ENCODE data around the gene CCL15.
"Not testable (repeated sequence)": the region's sequence is repeated elsewhere in the genome, so short reads cannot be mapped to it uniquely, and the experiment has no call there.

The CCL15 gene, protein sequence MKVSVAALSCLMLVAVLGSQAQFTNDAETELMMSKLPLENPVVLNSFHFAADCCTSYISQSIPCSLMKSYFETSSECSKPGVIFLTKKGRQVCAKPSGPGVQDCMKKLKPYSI

DNA sequence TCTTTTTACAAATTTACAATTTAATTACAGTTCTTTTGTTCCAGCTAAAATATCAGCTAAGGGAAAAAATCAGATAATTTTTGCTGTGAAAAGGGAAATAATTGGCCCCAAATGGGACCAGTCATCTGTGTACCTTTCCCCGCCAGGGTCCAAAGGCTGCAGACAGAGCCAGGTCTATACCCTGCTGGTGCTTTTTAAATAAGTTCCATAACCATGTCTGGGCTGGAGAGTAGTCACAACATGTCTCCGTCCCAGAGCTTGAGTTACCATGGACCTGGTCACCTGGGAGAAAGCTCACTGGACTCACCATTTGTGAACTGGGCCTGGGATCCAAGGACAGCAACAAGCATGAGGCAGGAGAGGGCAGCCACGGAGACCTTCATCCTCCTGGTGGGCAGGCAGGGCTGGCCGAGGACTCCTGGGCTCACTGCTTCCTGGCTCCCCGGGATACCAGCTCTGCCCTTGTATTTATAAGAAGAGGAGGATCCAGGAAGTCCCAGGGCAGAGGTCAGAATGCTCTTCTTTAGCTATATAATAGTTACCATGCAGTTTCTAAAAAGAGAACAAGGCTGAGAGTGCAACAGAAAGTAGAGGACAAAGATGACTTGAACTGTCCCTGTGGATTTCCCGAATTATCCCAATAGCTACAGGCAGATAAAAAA lies at the start of gene CCL15:
Gene CCL15, minus strand, starts transcription at position 444 of the 662 bp plus-strand sequence. Its CDS starts 61 bp downstream, at position 383.
- no peak for DNase-seq (ENCODE audit: extremely low read depth in 1 of 2, low read depth in 1 of 2)

DNA sequence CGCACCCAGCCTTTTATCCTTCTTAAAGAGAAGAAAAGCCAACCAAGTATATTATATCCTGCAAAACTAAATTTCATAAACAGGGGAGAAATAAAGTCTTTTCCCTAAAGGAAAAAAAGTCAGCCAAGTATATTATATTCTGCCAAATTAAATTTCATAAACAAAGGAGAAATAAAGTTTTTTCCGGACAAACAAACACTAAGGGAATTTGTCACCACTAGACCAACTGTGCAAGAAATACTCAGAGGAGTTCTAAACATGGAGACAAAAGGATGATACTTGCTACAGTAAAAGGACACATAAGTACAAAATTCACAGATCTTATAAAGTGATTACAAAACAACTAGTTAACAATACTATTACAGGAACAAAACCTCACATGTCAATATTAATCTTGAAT lies 48.3 kb upstream of the CCL15 start:
- DNase-seq (ENCODE audit: extremely low read depth in 1 of 2, low read depth in 1 of 2) = no peak

DNA sequence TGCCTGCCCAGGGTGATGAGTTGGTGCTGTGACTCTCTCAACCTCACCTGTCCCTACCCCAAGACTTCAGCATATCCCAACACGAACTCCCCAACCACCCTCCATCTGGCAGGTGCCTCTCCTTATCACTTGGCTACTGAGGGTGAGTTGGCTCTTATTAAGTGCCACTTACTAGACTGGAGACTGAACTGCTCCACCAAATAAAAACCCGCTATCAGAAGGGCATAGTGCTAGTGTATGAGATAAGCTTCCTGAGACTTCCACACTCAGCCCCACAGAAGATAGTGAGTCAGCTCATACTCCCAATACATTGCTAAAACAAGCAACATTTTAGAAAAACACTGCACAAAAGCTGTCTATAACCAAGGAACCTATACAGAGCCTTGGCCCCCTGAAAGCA lies 46.7 kb upstream of the CCL15 start:
- no peak for DNase-seq (ENCODE audit: extremely low read depth in 1 of 2, low read depth in 1 of 2)

DNA sequence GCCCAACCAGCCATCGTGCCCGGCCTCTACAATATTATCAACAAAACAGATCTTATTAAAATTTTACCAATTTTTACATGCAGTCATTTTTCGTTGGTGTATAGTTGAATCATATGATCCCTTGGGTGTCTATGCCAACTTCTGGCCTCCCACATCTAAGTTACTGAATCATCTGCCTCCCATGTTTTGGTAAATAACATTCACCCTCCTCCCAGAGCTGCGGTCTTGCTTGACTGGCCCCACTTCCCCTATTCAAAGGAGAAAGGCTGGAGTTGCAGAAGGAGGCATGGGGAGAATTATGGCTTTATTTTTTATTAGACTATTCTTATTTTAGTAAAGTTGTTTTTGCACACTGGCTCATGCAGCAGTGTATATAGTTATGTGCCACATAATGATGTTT lies 34.9 kb upstream of the CCL15 start:
- no peak for DNase-seq (ENCODE audit: extremely low read depth in 1 of 2, low read depth in 1 of 2)

DNA sequence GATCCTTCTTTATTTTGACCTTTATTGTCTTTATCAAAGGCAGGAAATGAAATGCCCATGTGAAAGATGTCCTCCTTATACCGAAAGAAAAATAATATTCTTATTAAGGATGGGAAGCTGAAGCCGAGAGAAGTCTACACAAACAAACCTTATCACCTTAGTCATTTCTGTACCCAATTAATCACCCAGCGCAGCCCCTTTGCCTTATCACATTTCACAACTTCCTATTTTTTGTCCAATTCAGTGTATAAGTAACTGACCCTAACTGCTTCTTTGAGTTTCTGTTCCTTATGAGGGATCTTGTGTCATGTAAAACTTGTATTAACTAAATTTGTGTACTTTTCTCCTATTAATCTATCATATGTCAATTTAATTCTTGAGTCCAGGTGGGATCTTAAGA lies 32.8 kb upstream of the CCL15 start:
- DNase-seq (ENCODE audit: extremely low read depth in 1 of 2, low read depth in 1 of 2) = no peak

DNA sequence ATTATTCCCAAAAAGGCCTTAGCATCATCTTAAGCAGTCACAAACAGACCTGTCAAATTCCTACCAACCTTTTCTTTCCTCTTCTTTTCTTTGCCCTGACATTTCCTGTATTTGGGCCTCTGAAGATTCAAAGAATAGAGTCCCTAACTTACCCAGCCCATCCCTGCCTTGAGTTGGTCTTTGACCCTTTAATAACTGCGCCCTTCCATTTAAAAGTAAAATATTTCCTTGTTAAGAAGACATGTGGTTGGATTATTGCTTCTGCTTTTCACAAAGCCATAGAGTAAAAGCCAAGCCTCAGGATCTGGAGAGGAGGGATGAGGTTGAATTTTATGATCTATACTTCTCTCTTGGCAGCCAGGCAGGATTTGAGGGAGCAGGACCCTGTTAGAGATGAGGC lies 29.6 kb upstream of the CCL15 start:
- DNase-seq (ENCODE audit: extremely low read depth in 1 of 2, low read depth in 1 of 2) = no peak

DNA sequence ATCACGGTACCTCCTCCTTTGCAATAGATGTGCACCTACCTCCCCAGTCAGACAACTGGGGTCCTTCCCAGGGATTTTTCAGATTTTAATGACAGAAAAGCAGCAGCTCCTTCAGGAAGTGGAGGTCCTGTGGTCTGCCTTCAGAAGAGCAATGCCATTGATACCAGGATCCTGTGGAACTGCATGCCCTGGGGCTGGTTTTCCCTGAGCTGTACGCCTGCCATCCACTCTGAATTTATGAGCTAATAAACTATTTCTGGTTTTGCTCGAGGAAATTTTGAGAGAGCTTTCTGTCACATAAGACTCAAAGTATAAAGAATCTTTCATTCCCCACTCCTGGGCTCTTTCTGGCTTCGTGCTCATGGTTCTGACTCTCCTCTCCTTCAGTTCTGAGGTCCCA lies 26.4 kb upstream of the CCL15 start:
- no peak for DNase-seq (ENCODE audit: extremely low read depth in 1 of 2, low read depth in 1 of 2)

DNA sequence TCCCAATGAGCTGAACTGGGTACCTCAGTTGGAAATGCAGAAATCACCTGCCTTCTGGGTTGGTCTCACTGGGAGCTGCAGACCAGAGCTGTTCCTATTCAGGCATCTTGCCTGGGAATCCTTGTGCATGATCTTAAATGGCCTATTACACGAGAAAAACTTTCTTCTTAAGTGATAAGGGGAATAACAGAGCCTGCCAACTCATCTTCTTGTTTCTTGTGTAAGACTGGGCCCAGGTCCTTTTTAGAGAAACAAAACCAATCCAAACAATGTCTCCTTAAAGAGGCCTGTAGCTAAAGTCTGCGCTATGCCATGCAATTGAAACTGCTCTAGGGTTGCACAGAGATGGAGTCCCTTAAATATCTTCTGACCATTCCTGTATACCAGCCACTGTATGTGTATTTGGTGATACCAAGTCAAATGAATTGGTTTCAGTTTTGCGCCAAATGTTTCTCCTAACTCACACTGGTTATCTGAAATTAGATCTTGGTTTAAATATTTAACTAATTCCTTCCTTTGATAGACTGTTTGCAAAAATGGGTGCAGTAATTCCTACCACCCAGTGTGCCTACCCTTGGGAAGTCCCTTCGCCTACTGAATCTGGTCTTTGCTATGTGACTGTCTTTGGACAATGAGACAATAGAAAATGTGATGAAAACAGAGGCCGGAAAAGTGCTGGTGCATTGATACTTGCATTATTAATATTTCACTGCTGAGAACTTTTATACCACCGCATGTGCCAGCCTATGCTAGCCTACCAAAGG lies 22.9 kb upstream of the CCL15 start:
- no peak for DNase-seq (ENCODE audit: extremely low read depth in 1 of 2, low read depth in 1 of 2)

DNA sequence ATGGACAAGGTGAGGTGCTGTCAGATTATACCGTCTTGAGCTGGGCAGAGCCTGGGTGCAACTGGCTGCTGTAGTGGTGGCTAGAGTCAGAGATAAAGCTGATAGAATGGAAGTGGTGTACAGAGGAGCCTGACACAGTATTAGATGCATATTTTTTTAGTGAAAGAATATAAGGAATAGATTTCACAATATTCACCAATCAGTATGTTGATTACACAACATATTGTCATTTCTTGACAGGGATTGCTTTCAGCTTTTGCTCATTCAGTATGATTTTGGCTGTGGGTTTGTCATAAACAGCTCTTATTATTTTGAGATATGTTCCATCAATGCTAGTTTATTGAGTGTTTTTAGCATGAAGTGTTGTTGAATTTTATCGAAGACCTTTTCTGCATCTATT lies 18.1 kb upstream of the CCL15 start:
- DNase-seq (ENCODE audit: extremely low read depth in 1 of 2, low read depth in 1 of 2) = no peak

DNA sequence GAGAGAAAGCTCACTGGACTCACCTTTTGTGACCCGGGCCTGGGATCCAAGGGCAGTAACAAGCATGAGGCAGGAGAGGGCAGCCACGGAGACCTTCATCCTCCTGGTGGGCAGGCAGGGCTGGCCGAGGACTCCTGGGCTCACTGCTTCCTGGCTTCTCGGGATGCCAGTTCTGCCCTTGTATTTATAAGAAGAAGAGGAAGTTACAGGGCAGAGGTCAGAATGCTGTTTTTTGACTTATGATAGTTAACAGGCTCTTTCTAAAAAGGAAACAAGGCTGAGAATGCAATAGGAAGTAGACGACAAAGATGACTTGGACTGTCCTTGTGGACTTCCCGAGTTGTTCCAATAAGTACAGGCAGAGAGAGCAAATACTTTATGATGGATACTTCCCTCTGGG lies 16.4 kb upstream of the CCL15 start, which contains the start of gene CCL23:
Gene CCL23, minus strand, starts transcription at position 174 of the 400 bp plus-strand sequence. Its CDS starts 75 bp downstream, at position 99.
- DNase-seq (ENCODE audit: extremely low read depth in 1 of 2, low read depth in 1 of 2) = no peak

DNA sequence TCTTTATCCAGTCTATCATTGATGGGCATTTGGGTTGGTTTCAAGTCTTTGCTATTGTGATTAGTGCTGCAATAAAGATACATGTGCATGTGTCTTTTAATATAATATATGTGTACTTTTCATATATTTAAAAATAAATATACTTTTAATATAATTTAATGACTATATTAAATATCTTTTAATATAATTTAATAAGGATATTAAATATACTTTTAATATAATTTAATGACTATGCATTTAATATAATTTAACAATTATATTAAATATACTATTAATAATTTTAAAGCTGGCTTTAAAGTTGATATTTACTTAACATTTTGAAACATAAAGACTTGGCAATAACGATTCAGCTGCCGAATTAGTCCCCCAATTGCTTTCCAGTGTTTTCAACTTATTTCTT lies 15.2 kb upstream of the CCL15 start:
- no peak for DNase-seq (ENCODE audit: extremely low read depth in 1 of 2, low read depth in 1 of 2)

DNA sequence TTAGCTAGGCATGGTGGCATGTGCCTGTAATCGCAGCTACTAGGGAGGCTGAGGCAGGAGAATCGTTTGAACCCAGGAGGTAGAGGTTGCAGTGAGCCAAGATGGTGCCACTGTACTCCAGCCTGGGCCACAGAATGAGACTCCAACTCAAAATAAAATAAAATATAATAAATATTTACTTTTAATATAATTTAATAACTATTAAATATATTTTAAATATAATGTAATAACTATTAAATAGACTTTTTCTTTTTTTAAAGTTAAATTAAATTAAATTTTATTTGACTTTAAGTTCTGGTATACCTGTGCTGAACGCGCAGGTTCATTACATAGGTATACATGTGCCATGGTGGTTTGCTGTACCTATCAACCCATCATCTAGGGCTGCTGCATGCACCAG lies 14.5 kb upstream of the CCL15 start:
- not testable (repeated sequence) for DNase-seq (ENCODE audit: extremely low read depth in 1 of 2, low read depth in 1 of 2)

DNA sequence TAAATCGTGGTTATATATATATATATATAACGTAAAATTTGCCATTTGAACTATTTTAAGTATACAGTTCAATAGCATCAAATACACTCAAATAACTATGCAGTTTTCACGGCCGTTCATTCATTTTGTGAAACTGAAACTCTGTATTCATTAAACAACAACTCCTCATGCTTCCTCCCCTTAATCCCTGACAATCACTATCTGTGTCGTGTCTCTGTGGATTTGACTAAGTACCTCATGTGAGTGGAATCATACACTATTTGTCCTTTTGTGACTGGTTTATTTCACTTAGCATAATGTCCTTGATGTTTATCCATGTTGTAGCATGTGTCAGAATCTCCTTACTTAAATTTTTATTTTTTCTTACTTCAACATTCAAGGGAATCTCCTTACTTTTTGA lies 13.6 kb upstream of the CCL15 start:
- no peak for DNase-seq (ENCODE audit: extremely low read depth in 1 of 2, low read depth in 1 of 2)

DNA sequence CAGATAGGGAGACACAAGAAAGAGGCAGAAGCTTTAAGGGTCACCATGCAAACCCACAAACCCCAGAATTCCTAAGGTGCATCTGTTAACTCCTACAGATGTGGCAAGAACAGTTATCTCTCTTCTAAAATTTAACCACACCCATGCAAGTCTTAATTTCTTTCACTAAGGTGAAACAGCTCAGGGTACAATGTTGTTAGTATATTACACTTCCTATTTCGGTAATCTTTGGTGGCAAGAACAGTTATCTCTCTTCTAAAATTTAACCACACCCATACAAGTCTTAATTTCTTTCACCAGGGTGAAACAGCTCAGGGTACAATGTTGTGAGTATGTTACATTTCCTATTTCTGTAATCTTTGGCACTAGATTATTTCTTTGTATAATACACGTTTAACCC lies 9.8 kb upstream of the CCL15 start:
- no peak for DNase-seq (ENCODE audit: extremely low read depth in 1 of 2, low read depth in 1 of 2)

DNA sequence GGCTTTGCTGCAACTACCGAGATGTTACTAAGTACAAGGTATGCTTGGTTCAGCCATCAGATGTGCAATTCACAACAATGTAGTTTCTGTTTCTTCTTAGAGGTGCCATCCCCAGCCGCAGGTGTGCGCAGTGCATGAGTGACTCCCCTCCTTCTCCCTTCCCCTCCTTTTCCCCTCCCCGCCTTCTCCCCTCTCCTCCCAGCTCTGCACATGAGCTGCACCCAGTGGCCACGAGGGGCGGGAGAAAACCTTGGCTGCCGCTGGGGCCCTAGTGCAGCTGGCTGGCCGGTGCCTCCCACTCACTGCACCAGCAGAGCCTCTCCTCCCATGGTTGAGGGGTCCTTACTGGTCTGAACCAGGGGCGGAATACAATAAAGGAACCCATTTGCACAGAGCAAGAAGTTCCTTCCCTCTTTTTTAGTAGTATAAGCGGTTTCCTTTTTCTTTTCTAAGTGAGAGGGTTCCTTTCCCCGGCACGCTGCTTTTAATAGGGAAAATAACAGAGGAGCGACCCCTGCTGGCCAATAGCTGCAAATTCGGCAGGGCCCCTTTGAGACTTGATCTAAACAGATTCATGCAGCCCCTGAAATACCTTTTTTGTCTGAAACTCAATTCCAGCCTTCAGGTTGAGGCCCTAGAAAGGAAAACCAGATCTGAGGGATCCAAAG lies 7.8 kb upstream of the CCL15 start:
- DNase-seq (ENCODE audit: extremely low read depth in 1 of 2, low read depth in 1 of 2) = no peak

DNA sequence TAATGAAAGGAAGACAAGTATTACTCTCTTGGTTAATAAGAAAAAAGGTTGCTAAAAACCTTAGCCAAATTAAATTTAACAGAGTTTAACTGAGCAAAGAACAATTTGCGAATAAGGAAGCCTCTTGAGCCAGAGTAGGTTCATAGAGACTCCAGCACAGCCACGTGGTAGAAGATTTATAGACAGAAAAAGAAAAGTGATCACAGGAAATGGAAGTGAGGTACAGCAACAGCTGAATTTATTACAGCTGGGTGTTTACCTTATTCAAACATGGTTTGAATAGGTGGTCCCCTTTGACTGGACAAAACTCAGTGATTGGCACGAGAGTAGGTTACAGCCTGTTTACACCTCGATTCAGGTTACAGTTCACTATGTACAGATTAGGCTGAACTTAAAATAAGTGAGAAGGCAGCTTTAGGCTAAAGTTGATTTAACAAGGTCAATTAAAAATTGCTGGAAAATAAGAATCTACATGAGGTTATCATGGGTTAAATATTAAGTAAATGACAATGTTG lies 3.3 kb upstream of the CCL15 start:
- no peak for DNase-seq (ENCODE audit: extremely low read depth in 1 of 2, low read depth in 1 of 2)

DNA sequence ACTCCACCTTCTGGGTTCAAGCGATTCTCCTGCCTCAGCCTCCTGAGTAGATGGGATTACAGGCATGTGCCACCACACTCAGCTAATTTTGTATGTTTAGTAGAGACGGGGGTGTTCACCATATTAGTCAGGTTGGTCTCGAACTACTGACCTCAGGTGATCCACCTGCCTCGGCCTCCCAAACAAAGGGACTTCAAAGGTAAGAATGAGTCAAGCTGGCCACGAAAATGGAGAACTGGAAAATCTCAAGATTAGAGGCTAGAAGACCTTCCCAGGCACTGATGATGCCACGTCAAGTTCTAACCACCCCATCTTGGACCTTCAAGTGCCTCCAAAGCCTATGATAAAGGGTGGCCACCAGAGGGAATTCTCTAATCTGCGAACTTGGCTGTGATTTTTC lies 1.3 kb upstream of the CCL15 start:
- DNase-seq (ENCODE audit: extremely low read depth in 1 of 2, low read depth in 1 of 2) = no peak

DNA sequence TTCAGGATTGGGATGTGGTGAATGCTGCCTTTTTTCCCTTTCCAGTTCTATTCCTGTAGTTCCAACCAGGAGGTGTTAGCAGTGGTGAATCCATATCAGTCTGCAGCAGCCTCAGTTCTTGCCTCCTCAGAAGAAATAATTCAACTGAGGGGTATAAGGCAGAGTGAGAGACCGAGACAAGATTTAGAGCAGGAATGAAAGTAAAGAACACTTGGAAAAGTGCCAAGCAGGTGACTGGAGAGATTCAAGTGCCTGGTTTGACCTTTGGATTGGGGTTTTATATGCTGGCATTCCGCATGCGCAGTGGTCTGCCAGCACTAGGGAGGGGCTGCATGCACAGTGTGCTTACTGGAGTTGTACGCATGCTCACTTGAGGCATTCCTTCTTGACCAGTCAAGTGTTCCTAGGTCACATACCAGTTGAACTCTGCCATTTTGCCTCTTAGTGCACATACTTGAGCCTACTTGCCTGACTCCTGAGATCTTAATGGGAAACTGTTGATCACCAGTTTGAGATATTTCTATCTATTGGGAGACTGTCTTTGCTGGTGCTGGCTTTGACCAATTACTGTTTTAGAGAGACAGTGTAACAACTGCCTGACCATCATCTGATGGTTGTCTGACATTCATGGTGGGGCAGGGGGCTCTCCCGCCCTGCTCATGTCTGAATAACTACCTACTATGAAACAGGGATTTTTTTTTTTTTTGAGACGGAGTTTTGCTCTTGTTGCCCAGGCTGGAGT lies 680 bp upstream of the CCL15 start:
- no peak for DNase-seq (ENCODE audit: extremely low read depth in 1 of 2, low read depth in 1 of 2)

DNA sequence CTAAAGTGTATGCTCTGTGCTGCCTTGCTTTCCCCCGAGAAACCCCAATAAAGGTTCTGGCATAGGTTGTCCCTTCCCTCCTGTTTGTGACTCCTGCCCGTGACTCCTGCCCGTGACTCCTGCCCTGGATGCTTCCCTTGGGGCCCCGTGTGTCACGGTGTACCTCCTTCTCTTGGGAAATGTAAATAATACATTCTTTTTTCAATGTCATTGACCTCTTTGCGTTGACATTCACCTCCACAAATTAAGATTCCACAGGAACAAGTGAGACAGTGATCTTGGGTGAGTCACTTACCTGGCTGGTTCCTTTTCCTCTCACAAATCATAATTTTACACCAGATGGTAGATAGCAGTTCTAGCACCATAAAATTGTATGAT lies 632 bp downstream of the CCL15 start:
- no peak for DNase-seq (ENCODE audit: extremely low read depth in 1 of 2, low read depth in 1 of 2)

DNA sequence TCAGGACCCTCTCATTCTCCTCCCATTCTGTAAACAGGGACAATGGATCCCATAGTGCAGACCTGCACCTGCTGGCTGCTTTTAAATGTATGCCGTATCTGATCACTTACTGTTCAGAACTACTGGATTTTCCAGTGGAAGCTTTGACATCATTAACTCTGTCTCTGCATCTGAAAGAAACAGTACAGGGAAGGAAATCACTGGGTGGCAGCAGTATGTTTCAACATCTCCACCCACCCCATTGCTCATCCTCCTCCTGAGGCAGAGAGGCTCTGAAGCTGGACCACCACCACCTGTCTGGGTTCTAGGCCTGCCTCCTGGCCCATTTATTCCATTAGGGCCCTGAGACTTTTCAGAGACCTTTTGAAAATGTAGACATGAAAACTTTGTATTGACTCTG lies 2.6 kb downstream of the CCL15 start:
- no peak for DNase-seq (ENCODE audit: extremely low read depth in 1 of 2, low read depth in 1 of 2)

DNA sequence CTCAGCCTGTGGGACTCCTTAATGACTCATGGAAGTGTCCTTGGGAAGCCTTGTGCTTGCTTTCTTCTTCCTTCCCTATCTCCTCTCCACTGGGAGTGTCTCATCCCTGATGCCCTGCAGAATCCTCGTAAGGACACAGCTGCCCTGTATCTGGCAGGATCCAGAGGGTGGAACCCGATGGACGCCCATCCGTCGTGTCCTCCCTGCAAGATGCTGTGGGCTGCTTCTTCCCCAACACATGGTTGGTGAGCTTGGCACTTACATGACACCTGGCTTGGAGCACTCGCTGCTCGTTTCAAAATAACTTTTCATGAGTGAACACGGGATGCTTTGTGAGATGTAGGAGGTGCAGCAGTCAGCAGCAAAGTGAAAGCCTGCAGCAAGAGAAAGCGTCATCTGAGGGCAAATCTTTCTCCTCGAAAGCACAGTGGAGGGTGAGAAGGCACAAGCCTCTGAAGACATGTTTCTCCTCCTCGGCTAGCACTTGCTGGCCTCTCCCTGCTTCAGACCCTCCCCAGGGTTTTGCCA lies 3.3 kb downstream of the CCL15 start:
- DNase-seq (ENCODE audit: extremely low read depth in 1 of 2, low read depth in 1 of 2) = no peak

All from stimulated activated CD8-positive, alpha-beta memory T cell treated with anti-CD3 and anti-CD28 coated beads, Interleukin-7, amount 100 ng/mL, for 48 hours (primary cell).